ENCODE measurements around the gene RASEF.
"Not testable (repeated sequence)": the region's sequence is repeated elsewhere in the genome, so short reads cannot be mapped to it uniquely, and the experiment has no call there.

RASEF gene

DNA sequence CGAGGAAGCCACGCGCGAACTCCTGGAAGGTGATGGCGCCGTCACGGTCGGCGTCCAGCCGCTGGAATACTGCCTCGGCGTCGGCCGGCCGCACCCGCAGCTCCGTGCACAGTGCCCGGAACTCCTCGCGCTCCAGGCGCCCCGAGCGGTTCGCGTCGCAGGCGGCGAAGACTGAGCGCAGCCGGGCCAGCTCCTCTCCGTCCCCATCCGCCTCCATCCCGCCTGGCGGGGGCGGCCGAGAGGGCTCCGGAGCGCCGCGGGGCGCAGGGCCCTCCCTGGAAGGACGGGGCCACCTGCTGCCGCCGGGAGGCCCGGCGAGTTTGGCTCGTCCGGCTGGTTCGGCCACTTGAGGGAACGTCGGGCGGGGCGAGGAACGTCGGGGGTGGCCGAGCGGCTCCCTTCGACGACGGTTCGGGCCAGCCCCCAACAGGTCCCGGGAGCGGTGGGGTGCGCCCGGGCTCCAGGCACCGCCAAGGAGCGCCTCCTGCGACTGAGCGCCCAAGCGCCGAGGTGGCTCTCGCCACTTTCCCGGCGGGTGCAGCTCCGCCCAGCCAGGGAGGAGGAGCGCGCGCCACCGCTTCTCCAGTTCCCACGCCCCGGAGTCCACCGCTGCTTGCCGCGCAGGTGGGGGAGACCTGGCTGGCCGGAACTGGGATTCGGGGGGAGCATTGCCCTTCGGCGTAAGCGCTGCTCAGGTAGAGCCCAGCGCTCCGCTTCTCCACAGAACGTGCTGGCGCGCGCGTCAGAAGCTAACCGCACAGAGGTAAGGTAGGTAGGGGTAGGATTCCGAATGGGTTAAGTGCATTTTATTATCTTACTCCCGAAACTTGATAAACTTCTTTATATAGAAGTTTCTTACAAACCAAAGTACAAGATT is at the start of gene RASEF:
Gene RASEF, minus strand, starts transcription at position 492 of the 877 bp plus-strand sequence. Its CDS starts 275 bp downstream, at position 217.
- DNase-seq (ENCODE audit: low spot score) = no peak

DNA sequence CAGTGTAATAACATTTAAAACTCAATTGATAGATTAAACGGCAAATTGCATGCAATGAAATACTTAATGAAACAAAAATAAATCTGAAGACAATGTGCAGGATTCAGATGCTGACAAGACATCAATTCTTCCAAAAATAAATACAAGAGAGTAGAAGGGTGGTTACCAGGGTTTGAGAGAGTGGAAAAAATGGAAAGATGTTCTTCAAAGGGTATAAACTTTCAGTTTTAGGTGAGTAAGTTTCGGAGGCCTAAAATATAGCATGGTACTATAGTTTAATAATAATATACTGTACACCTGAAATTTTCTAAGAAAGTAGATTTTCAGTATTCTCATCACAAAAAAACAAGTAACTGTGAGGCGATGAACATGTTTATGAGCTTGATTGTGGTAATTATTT is 48.2 kb upstream of the RASEF start:
- no peak for DNase-seq (ENCODE audit: low spot score)

DNA sequence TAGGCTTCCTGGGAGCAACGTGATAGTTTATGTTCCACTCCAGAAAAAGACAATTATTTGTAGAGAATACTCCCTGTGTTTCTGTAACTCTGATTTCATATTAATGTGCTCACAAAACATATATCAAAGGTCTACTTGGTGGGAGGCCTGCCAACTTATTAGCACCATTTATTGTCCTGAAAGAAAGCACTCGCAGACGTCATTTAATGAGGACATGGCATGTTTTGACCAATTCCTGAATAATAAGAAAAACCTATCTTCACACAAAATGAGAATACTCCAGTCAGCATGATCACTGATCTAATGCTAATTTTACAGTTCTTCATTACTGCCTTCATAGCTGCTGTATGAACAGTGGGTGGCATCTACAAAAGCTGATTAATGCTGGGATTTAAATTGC is 46.4 kb upstream of the RASEF start:
- DNase-seq (ENCODE audit: low spot score) = no peak

DNA sequence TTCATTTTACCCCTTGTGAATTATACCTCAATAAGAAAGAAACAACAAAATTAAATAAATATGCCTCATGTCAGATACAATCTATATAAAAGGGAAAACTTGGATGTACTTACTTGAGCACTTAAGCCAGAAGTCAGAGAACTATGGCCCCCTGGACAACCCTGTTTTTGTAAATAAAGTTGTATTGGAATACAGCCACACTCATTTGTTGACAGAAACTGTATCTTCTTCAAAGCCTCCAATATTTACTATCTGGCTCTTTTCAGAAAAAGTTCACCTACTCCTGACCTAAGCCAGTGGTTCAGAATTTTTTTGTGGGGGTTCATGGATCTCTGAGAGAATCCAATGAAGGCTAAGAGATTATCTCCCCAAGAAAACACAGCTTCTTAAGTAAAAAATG is 45.3 kb upstream of the RASEF start:
- no peak for DNase-seq (ENCODE audit: low spot score)

DNA sequence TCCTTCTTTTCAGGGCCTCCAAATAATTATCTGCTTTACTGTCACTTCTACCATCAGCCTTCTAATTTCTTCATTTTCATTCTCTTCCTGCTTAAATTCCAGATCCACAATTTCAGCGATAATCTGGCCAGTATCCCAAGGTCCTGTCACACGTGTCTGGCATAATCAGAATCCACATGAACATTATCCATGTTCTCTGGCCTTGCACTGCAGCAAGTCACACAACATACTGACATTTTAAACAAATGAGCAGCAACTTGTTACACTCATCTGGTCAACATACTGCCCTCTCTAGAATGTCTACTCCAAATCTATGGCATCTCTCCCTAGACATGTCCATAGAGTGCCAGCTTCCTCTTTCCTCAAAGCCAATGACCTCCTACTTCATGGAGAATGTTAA is 43.8 kb upstream of the RASEF start:
- no peak for DNase-seq (ENCODE audit: low spot score)

DNA sequence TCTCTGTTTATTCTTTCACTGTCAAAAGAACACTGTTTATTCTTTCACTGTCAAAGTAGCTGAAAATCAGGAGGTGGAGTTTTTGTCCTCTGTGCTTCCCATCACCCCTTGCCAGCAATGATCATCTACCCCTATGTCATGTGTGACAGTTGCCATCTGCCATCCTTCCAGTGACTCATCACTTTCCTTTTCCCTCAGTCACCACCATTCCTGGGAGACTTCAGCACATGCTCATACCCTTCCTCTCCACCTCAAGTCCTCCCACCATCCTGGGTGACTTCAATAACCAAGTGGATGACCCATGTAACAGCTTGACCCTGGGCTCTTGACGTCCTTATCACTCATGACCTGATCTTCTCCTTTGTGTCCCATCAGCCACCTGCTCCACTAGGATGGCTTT is 43.3 kb upstream of the RASEF start:
- no peak for DNase-seq (ENCODE audit: low spot score)

DNA sequence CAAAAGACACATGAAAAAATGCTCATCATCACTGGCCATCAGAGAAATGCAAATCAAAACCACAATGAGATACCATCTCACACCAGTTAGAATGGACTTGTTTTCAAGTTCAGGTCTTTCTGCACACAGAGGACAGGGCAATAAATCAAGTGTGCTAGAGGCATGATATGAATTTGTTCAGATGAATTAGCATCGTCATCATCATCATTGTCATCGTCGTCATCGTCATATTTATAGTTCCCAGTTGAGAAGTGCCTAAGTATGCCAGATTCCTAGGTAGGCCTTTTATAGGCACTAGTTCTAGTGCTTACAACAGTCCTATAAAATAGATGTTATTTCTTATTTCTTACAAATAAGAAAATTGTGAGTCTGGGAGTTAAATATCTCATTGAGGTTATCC is 34.7 kb upstream of the RASEF start:
- no peak for DNase-seq (ENCODE audit: low spot score)

DNA sequence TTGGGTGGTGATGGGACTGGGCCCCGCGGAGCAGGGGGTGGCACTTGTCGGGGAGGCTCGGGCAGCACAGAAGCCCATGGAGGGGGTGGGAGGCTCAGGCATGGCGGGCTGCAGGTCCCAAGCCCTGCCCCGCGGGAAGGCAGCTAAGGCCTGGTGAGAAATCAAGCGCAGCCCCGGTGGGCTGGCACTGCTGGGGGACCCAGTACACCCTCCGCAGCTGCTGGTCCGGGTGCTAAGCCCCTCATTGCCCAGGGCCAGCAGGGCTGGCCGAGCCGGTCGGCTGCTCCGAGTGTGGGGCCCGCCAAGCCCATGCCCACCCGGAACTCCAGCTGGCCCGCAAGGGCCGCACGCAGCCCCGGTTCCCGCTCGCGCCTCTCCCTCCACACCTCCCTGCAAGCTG is 30.4 kb upstream of the RASEF start:
- not testable (repeated sequence) for DNase-seq (ENCODE audit: low spot score)

DNA sequence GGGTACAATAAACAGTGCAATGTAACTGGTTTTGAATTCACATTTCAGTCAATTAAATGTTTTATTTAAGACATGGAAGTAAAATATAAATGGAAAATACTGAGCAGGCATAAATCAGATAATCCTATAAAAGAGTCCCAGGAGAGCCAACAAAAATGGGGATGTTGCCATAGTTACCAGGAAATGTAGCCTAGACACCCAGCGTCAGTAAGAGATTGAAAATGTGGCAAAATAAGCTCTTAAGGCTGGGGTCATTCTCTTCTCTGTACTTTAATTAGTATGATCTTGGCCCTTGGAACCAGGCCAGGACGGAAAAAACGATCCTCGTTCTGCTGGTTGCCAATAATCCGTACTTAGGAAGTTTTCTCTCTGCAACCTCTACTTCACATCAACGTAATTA is 18.9 kb upstream of the RASEF start:
- no peak for DNase-seq (ENCODE audit: low spot score)

DNA sequence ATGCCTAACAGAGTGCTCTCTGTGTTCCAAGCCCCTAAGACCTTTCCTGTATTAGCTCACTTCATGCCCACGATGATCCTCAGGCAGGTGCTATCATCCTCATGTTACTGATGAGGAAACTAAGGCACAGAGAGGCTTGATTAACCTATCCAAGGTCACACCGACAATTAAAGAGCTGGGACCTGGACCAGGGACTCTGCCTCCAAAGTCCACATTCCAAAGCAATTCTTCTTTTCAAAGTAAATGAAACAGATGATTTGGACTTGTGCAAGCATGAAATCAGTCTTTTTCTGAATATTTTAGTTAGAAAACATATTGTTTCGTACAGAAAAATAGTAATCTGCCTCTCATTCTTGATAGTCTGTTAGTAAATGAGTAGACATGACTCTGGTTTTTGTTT is 18.1 kb upstream of the RASEF start:
- no peak for DNase-seq (ENCODE audit: low spot score)

DNA sequence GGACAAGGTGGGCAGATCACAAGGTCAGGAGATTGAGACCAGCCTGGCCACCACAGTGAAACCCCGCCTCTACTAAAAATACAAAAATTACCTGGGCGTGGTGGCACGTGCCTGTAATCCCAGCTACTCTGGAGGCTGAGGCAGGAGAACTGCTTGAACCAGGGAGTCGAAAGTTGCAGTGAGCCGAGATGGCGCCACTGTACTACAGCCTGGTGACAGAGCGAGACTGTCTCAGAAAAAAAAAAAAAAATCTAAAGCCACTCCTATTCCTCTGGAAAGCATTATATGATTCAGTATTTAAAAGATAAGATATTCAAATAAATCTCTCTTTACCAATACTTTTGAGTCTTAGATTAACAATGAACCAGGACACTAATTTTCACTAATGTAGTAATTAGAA is 13.0 kb upstream of the RASEF start:
- not testable (repeated sequence) for DNase-seq (ENCODE audit: low spot score)

DNA sequence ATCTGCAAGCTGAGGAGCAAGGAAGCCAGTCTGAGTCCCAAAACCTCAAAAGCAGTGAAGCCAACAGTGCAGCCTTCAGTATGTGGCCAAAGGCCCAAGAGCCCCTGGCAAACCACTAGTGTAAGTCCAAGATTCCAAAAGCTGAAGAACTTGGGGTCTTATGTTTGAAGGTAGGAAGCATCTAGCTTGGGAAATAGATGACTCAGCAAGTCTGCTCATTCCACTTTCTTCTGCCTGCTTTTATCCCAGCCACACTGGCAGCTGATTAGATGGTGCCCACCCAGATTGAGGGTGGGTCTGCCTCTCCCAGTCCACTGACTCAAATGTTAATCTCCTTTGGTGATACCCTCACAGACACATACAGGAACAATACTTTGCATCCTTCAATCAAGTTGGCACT is 9.6 kb upstream of the RASEF start:
- DNase-seq (ENCODE audit: low spot score) = not testable (repeated sequence)

DNA sequence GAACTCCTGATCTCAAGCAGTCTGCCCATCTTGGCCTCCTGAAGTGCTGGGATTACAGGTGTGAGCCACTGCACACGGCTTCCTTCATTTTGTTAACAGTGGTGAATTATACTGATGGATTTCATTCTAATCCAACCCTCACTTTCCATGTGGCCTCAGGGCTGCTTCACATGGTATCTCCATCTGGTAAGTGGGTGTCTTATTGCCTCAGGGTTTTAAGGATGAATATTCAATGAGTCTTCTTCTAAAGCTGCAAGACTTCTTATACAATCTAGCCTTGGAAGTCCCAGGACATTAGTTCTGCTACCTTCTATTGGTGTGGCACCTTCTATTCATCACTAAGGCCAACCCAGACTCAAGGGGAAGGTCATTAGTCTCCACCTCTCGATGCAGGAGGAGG is 8.7 kb upstream of the RASEF start:
- DNase-seq (ENCODE audit: low spot score) = no peak

DNA sequence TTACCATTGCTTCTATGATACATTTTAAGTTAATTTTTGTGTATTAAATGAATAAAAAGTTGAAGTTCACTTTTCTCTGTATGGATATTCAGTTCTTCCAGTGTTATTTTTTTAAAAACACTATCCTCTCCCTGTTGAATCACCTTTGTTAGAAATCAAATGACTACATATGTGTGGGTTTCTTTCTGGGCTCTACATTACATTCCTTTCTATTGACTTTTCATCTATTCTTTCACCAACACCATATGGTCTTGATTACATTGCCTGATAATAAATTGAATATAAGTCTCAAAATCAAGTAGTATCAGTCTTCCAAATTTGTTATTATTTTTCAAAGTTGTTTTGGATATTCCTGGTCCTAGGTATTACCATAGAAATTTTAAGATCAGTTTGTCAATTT is 7.3 kb upstream of the RASEF start:
- no peak for DNase-seq (ENCODE audit: low spot score)

DNA sequence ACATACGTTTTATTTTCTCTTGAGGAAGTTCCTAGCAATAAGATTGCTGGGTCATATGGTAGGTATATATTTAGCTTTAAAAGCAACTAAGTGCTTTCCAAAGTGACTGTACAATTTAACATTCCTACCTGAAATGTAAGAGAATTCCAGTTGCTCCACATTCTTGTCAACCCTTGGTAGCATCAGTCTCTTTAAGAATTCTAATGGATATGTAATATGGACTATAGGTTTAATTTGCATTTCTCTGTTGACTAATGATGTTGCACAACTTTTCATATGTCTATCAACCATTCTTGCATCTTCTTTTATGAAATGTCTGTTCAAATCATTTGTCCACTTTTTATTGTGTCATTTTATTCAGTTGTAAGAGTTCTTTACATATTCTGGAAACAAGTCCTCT is 6.7 kb upstream of the RASEF start:
- no peak for DNase-seq (ENCODE audit: low spot score)

DNA sequence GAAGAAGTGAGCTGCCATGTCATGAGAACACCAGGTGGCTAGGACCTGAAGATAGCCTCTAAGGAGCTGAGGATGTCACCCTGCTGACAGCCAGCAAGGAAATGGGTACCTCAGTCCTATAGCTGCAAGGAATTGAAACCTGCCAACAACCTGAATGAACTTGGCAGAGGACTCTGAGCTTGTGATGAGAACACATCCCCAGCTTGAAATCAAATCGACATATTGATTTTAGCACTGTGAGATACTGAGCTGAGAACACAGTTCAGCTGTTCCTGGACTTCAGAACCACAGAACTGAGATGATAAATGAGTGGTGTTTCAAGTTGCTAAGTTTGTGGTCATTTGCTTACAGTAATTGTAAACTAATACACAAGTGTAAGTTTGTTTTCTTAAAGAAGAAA is 5.5 kb upstream of the RASEF start:
- DNase-seq (ENCODE audit: low spot score) = no peak

DNA sequence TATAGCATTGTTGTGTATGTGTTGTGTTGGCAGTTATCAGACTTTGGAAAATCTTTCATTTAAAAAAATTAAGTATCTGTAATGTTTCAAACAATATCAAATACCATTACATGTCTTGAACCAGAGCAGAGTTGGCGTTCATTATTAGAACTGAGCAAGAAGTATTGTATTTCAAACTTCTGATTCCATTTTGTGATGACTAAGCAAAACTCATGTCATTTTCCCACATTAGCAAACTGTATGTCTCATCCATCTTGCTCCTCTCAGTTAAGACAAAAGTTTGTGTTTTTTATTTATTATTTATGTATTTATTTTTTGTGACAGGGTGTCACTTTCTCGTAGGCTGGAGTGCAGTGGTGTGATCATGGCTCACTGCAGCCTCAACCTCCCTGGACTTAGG is 4.6 kb upstream of the RASEF start:
- no peak for DNase-seq (ENCODE audit: low spot score)

DNA sequence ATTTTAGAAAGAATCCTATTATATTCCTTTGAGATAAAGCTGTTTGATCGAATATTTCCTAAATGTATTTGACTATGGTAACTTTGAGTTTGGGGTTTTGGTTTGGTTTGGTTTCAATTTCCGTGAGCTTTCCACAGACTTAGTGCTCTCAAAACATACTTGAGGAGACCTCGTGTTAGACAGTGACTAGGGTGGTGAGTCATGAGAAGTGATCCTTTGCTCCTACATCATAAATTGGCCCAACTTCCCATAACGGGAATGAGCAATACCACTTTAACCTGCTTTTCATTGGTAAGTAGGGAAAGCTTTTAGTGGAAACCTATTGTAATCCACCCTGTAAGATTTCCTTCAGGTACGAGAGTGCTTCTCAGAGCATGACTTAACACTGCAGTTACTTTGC is 3.8 kb upstream of the RASEF start:
- DNase-seq (ENCODE audit: low spot score) = no peak

DNA sequence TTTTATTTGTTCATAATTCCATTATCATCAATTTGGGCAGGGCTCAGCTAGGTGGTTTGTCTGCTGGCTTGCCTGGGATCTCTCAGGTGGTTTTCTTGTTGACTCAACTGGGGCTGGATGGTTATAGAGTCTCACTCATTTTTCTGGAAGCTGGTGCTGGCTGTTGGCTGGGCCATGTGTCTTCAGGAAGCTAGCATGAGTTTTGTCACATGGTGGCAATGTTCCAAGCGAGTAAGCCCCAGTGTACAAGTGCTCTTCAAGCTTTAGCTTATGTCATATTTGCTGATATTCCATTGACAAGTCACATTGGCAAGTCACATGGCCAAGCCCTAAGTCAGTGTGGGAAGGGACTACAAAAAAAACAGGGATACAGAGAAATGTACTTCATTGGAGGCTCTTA is 2.3 kb upstream of the RASEF start:
- no peak for DNase-seq (ENCODE audit: low spot score)

DNA sequence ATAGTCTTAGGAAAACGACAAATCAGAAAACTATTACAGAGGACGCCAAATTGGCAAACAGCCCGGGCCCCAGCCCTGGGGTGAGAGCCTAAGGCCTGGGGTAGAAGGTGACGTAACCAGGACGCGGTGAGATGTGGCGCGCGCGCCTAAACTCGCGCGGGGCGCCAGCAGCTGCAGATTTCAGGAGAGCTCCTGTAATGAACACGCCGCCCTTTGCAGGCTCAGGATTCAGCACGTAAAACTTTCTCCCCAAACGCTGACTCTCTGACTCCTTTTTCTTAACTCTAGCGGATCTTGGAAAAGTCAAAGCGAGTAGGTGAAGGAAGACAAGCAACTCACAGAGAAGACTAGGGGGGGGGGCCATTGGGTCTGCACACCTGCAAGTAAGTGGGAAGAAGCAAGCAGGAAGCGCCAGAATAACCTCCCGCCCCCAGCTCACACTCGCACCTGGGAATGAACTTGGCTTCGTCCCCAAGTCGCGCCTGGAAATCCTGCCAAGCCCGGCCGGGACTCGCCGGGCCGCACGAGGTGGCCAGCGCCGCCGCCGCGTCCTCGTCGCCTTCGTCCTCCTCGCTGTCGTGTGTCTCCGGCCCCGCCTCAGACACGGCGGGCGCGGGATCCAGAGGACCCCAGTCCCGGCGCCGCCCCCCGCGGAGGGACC is 822 bp downstream of the RASEF start:
- no peak for DNase-seq (ENCODE audit: low spot score)

DNA sequence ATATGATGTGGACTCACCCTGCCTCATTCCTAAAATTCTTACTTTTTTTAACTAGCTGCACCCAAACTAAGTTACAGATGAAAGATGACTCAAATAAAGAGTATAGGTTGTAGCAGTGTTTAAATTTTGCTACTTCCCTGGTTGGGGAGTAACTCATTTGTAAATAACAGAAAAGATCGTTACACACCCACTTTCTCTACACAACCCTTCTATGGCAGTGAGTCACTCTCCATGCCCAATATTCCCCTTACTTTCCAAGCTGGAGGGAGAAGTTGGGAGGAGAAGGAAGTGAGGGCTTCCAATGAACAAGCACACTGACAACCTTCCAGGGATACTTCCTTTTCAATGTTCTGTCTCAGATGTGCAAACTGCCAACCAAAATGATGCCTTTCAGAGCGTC is 1.9 kb downstream of the RASEF start:
- DNase-seq (ENCODE audit: low spot score) = no peak

DNA sequence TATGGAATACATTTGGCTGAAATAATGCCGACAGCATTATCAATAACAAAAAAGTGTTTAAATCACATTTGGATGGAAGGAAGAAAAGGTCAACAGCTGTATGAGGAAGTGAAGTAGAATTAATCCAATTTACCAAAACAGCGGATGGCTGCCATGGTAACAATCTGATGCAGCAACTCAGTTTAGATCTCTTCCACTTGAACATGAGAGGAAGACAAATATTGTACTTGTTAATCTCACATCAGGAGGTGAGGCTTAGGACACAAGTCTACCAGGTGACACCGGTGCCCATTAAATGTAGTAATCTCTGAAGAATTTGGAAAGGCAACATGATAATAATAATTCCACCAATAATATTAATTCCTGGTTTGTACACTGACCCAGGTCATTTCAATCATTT is 2.4 kb downstream of the RASEF start:
- DNase-seq (ENCODE audit: low spot score) = no peak

DNA sequence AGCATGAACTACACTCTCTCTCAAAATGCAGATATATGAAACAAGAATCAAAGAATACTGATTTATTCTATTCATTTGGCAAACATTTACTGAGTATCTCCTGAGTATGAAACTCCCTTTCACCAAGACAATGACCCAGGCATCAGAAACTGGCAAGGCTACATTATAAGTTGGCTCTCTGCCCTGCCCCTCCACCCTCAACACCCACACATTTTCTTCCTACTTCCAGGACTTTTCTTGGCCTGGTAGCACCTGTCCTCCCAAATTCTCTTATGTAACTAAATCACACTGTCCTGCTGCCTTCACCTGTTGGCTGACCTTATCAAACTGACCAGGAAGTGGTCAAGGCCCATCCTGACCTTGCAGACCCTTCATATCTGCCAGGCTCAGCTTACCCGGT is 3.5 kb downstream of the RASEF start:
- DNase-seq (ENCODE audit: low spot score) = no peak

DNA sequence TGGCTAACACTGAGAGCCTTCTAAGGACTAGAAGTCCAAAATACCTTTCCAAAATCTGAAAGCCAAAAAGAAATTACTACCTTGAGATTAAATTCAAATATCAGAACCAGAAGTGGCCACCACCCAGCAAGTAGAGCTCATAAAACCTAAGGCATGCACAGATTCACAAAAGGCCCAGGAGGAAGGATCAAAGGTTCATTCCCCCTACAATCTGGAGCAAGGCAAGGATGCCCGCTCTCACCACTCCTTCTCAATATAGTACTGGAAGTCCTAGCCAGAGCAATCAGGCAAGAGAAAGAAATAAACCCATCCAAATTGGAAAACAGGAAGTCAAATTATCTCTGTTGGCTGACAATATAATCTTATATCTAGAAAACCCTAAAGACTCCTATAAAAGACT is 6.0 kb downstream of the RASEF start:
- DNase-seq (ENCODE audit: low spot score) = no peak

Measured in COLO829 (cell line).